GM12878 (cell line): Measurements from ENCODE around the gene MEAK7. TPM values are rescaled to one million over a fixed set of nuclear protein-coding genes. Genes with fewer than 3 reads are reported as not detected.
A peak's percentile ranks its signal among the peaks of the same experiment; 100 is the strongest.

ENCODE experiments used
- ATF3 ChIP-seq: IDR thresholded peaks from 2 replicates; pipeline ENCODE4 v1.6.1; 2011; ENCODE audit warnings: low read depth, mild to moderate bottlenecking, low read length, moderate library complexity, borderline replicate concordance; ENCODE audit errors: extremely low read depth
- BCLAF1 ChIP-seq: fragments of 450-650 bp; IDR thresholded peaks from 2 replicates; pipeline ENCODE4 v1.6.1; 2017; ENCODE audit warnings: antibody characterized with exemption, mild to moderate bottlenecking, moderate library complexity
- ELK1 ChIP-seq: IDR thresholded peaks from 2 replicates; pipeline ENCODE4 v1.6.1; 2012; ENCODE audit warnings: low read depth, low read length, improper control_type of control experiment
- HDAC6 ChIP-seq: fragments of 200-600 bp; sonication (generic); IDR thresholded peaks from one replicate; pipeline ENCODE4 v1.8.0; 2017; ENCODE audit warnings: antibody characterized with exemption; ENCODE audit not compliant: unreplicated experiment
- IKZF1 ChIP-seq: fragments of 450-650 bp; conservative IDR thresholded peaks from 2 replicates; pipeline ENCODE4 v1.6.1; 2017; ENCODE audit warnings: antibody characterized with exemption, mild to moderate bottlenecking
- JUND ChIP-seq: IDR thresholded peaks from 2 replicates; pipeline ENCODE4 v1.6.1; 2012; ENCODE audit warnings: low read depth, mild to moderate bottlenecking, low read length, improper control_type of control experiment, moderate library complexity
- MEF2B ChIP-seq: fragments of 450-650 bp; IDR thresholded peaks from 2 replicates; pipeline ENCODE4 v1.6.1; 2018; ENCODE audit warnings: mild to moderate bottlenecking, moderate library complexity; ENCODE audit not compliant: partially characterized antibody, poor library complexity, severe bottlenecking
- MTA2 ChIP-seq: fragments of 450-650 bp; IDR thresholded peaks from 2 replicates; pipeline ENCODE4 v1.6.1; 2016; ENCODE audit warnings: low read depth, mild to moderate bottlenecking, moderate library complexity
- MYC ChIP-seq: IDR thresholded peaks from 2 replicates; pipeline ENCODE4 v1.6.1; 2011; ENCODE audit warnings: mild to moderate bottlenecking, low read length, moderate library complexity, inconsistent platforms; ENCODE audit not compliant: insufficient read depth, insufficient replicate concordance, insufficient read length, severe bottlenecking
- NR2F1 ChIP-seq: fragments of 450-650 bp; conservative IDR thresholded peaks from 2 replicates; pipeline ENCODE4 v1.6.1; 2017; ENCODE audit warnings: mild to moderate bottlenecking
- POU2F2 ChIP-seq: IDR thresholded peaks from 3 replicates; pipeline ENCODE4 v1.6.1; 2011; ENCODE audit warnings: low read depth, mild to moderate bottlenecking, low read length, borderline replicate concordance
- PRDM15 ChIP-seq: fragments of 450-650 bp; formaldehyde crosslinking; IDR thresholded peaks from 2 replicates; pipeline ENCODE4 v1.4.0; 2020; ENCODE audit warnings: mild to moderate bottlenecking, moderate library complexity
- RAD21 ChIP-seq: IDR thresholded peaks from 2 replicates; pipeline ENCODE4 v1.6.1; 2011; ENCODE audit warnings: mild to moderate bottlenecking, low read depth, low read length, moderate library complexity; ENCODE audit not compliant: insufficient read depth
- RUNX3 ChIP-seq: IDR thresholded peaks from 2 replicates; pipeline ENCODE4 v1.6.1; 2012; ENCODE audit warnings: low read length, inconsistent platforms
- SIN3A ChIP-seq: IDR thresholded peaks from 2 replicates; pipeline ENCODE4 v1.6.1; 2012; ENCODE audit warnings: low read depth, low read length, improper control_type of control experiment
- SMARCA5 ChIP-seq: fragments of 450-650 bp; IDR thresholded peaks from 2 replicates; pipeline ENCODE4 v1.6.1; 2017; ENCODE audit warnings: mild to moderate bottlenecking
- SUPT20H ChIP-seq: IDR thresholded peaks from 2 replicates; pipeline ENCODE4 v1.6.1; 2011; ENCODE audit warnings: low read depth, mild to moderate bottlenecking, low read length, moderate library complexity, borderline replicate concordance; ENCODE audit not compliant: control insufficient read depth
- TBL1XR1 ChIP-seq: IDR thresholded peaks from 2 replicates; pipeline ENCODE4 v1.6.1; 2012; ENCODE audit warnings: low read depth, low read length, improper control_type of control experiment
- ZNF217 ChIP-seq: fragments of 450-650 bp; IDR thresholded peaks from 2 replicates; pipeline ENCODE4 v1.6.1; 2017; ENCODE audit warnings: antibody characterized with exemption, mild to moderate bottlenecking
- ZNF384 ChIP-seq: IDR thresholded peaks from 2 replicates; pipeline ENCODE4 v1.6.1; 2012; ENCODE audit warnings: low read depth, mild to moderate bottlenecking, low read length, improper control_type of control experiment, borderline replicate concordance
- polyA plus RNA-seq, 11 experiments: library from polyadenylated mRNA; depleted of rRNA in 4 of 11; unstranded in 6 of 11; stranded (reverse) in 5 of 11; fragments of >200 nt; fragmentation: Nextera tagmentation in 4 of 11; fragmentation: Illumina TruSeq in 1 of 11; extraction: Ambion mirVana in 4 of 11; extraction: Trizol in 1 of 11; gene quantifications; 1 replicate in 1 of 11; 2 replicates in 10 of 11; pipeline versions ENCODE4 v1.2.1 to v1.2.3, GENCODE V29; 2011 to 2016; ENCODE audit warnings: inconsistent platforms in 2 of 11, missing spikeins in 2 of 11, low read depth in 1 of 11
- total RNA-seq, 4 experiments: library from RNA; depleted of rRNA in 3 of 4; stranded (reverse); fragments of >200 nt in 3 of 4; fragmentation: Illumina TruSeq in 1 of 4; extraction: Trizol in 1 of 4; gene quantifications; 2 replicates each; pipeline versions ENCODE4 v1.2.1 to v1.2.3, GENCODE V29; 2013 to 2021

The MEAK7 gene
- total and polyA plus RNA-seq, 10 of the 15 experiments (the other 5 are each of a cell fraction or from before 2014, with no cell fraction given) = 1.4 to 11.9 (median 6.4) TPM

GRCh38 chr16:84504420-84505248 is at the start of gene MEAK7 (continued):
- TF ChIP-seq SIN3A (0 out of 2 replicates have a peak, but pooled peaks have one; percentile 37), SUPT20H (no peak), ZNF217 (no peak), PRDM15 (CRISPR knock-in tag) (no peak), BCLAF1 (no peak), ZNF384 (no peak), MTA2 (no peak), RUNX3 (peak; percentile 66), NR2F1 (no peak), HDAC6 (no peak), ELK1 (no peak), MEF2B (peak; percentile 51), MYC (no peak), SMARCA5 (no peak), ATF3 (no peak), IKZF1 (peak; percentile 73), TBL1XR1 (no peak), POU2F2 (no peak), RAD21 (no peak), JUND (no peak)
